GM12878 (cell line): ENCODE data around the gene MEF2D. TPM values are rescaled to one million over a fixed set of nuclear protein-coding genes. Genes with fewer than 3 reads are reported as not detected.

Experiments used
- ATAC-seq: fragments of 200-7000 bp; cut with Tn5 transposase; 3 replicates; pipeline ENCODE4 v1.9.1; 2020; ENCODE audit warnings: mild to moderate bottlenecking, moderate library complexity
- BruUV-seq: library from RNA; stranded (reverse); fragments of 400-500 nt; replicated peaks from 2 replicates; lab custom pipeline; 2021; lab: Mats Ljungman, UMichigan
- CTCF ChIA-PET: fragments of 300-600 bp; sonication (Branson Sonifier 250); formaldehyde crosslinking; extraction: SDS; loops from one replicate; lab custom pipeline; 2021; ENCODE audit warnings: inconsistent platforms; lab: Yijun Ruan, JAX
- POLR2A ChIA-PET: fragments of 350-600 bp; formaldehyde crosslinking; extraction: SDS; loops from one replicate; lab custom pipeline; 2021; ENCODE audit warnings: inconsistent platforms; lab: Charles Lee
- RAD21 ChIA-PET: fragments of 300-600 bp; sonication (Branson Sonifier 250); formaldehyde crosslinking; loops from one replicate; lab custom pipeline; 2023; ENCODE audit warnings: antibody characterized with exemption; ENCODE audit not compliant: unreplicated experiment; lab: Charles Lee
- SMC1A ChIA-PET: fragments of 300-600 bp; sonication (Branson Sonifier 250); formaldehyde crosslinking; loops from one replicate; lab custom pipeline; 2023; ENCODE audit not compliant: unreplicated experiment, uncharacterized antibody; lab: Charles Lee
- DNase-seq: peaks from one replicate; pipeline ENCODE4 v3.0.0-alpha.2; 2011; ENCODE audit warnings: low read depth, low spot score
- FAIRE-seq: peaks from 3 replicates; lab custom pipeline; 2011; peaks lifted over from hg19 to GRCh38; lab: Jason Lieb, UNC
- H2AFZ ChIP-seq: 2 replicates; pipeline ENCODE4 v1.6.0; 2011; ENCODE audit warnings: low read depth, low read length, control low read depth; ENCODE audit not compliant: control insufficient read depth
- H3K27ac ChIP-seq: 2 replicates; pipeline ENCODE4 v1.5.1; 2011; ENCODE audit warnings: control low read depth; ENCODE audit not compliant: control insufficient read depth, insufficient read depth
- H3K27me3 ChIP-seq, 2 experiments: replicated peaks in 1 of 2; 2 replicates each; pipeline versions ENCODE4 v1.6.0 to v1.6.1; 2011; ENCODE audit warnings: low read length in 1 of 2; ENCODE audit not compliant: control insufficient read depth in 2 of 2, insufficient read depth in 2 of 2
- H3K36me3 ChIP-seq, 2 experiments: 2 replicates each; pipeline ENCODE4 v1.5.1; 2011; ENCODE audit warnings: low read length in 1 of 2; ENCODE audit not compliant: control insufficient read depth in 2 of 2, insufficient read depth in 2 of 2
- H3K4me1 ChIP-seq: 2 replicates; pipeline ENCODE4 v1.6.1; 2011; ENCODE audit warnings: mild to moderate bottlenecking, low read length, moderate library complexity, mixed read lengths; ENCODE audit not compliant: control insufficient read depth, insufficient read depth
- H3K4me2 ChIP-seq: 2 replicates; pipeline ENCODE4 v1.6.0; 2011; ENCODE audit warnings: control low read depth; ENCODE audit not compliant: control insufficient read depth, insufficient read depth
- H3K4me3 ChIP-seq: fragments of 200-600 bp; sonication (generic); 2 replicates; pipeline ENCODE4 v1.5.1; 2016
- H3K79me2 ChIP-seq: 2 replicates; pipeline ENCODE4 v1.6.0; 2011; ENCODE audit warnings: low read length; ENCODE audit not compliant: control insufficient read depth, insufficient read depth
- H3K9ac ChIP-seq: 2 replicates; pipeline ENCODE4 v1.8.0; 2011; ENCODE audit warnings: low read length, control low read depth, mixed read lengths; ENCODE audit not compliant: control insufficient read depth, insufficient read depth
- H3K9me3 ChIP-seq: replicated peaks from 3 replicates; pipeline ENCODE4 v1.5.1; 2011; ENCODE audit warnings: mild to moderate bottlenecking, low read length; ENCODE audit not compliant: control insufficient read depth, insufficient read depth
- H4K20me1 ChIP-seq: 2 replicates; pipeline ENCODE4 v1.6.0; 2011; ENCODE audit not compliant: control insufficient read depth, insufficient read depth
- BCLAF1 ChIP-seq: fragments of 450-650 bp; IDR thresholded peaks from 2 replicates; pipeline ENCODE4 v1.6.1; 2017; ENCODE audit warnings: antibody characterized with exemption, mild to moderate bottlenecking, moderate library complexity
- CHD1 ChIP-seq: IDR thresholded peaks from 2 replicates; pipeline ENCODE4 v1.6.1; 2012; ENCODE audit warnings: low read depth, low read length, improper control_type of control experiment
- IRF3 ChIP-seq: fragments of 450-650 bp; IDR thresholded peaks from 2 replicates; pipeline ENCODE4 v1.6.1; 2014; ENCODE audit warnings: mild to moderate bottlenecking
- MEF2A ChIP-seq: IDR thresholded peaks from 2 replicates; pipeline ENCODE4 v1.6.1; 2011; ENCODE audit warnings: low read depth, mild to moderate bottlenecking, low read length, moderate library complexity; ENCODE audit not compliant: insufficient read depth
- MLLT1 ChIP-seq: fragments of 450-650 bp; IDR thresholded peaks from 2 replicates; pipeline ENCODE4 v1.6.1; 2016; ENCODE audit warnings: mild to moderate bottlenecking
- NFXL1 ChIP-seq: fragments of 450-650 bp; IDR thresholded peaks from 2 replicates; pipeline ENCODE4 v1.6.1; 2017; ENCODE audit warnings: antibody characterized with exemption, mild to moderate bottlenecking, borderline replicate concordance
- NR2C1 ChIP-seq: fragments of 450-650 bp; IDR thresholded peaks from 2 replicates; pipeline ENCODE4 v1.6.1; 2017; ENCODE audit warnings: antibody characterized with exemption, mild to moderate bottlenecking, moderate library complexity
- PAX5 ChIP-seq: IDR thresholded peaks from 2 replicates; pipeline ENCODE4 v1.6.1; 2011; ENCODE audit warnings: low read depth, low read length, borderline replicate concordance
- PBX3 ChIP-seq: IDR thresholded peaks from 2 replicates; pipeline ENCODE4 v1.6.1; 2011; ENCODE audit warnings: mild to moderate bottlenecking, low read depth, low read length, moderate library complexity; ENCODE audit not compliant: insufficient replicate concordance
- RAD21 ChIP-seq: IDR thresholded peaks from 2 replicates; pipeline ENCODE4 v1.6.1; 2011; ENCODE audit warnings: mild to moderate bottlenecking, low read depth, low read length, moderate library complexity; ENCODE audit not compliant: insufficient read depth
- RBBP5 ChIP-seq: fragments of 200-600 bp; sonication (generic); conservative IDR thresholded peaks from 2 replicates; pipeline ENCODE4 v1.6.1; 2016
- RELA ChIP-seq: fragments of 450-650 bp; IDR thresholded peaks from 2 replicates; pipeline ENCODE4 v1.8.0; 2014; ENCODE audit warnings: borderline replicate concordance; ENCODE audit not compliant: partially characterized antibody
- USF1 ChIP-seq: IDR thresholded peaks from 2 replicates; pipeline ENCODE4 v1.6.1; 2011; ENCODE audit warnings: borderline replicate concordance, low read depth, mild to moderate bottlenecking, moderate library complexity, mixed read lengths, low read length; ENCODE audit not compliant: insufficient read depth; ENCODE audit errors: extremely low read length
- YBX1 ChIP-seq: fragments of 450-650 bp; IDR thresholded peaks from 2 replicates; pipeline ENCODE4 v1.6.1; 2016; ENCODE audit warnings: antibody characterized with exemption
- ZNF217 ChIP-seq: fragments of 450-650 bp; IDR thresholded peaks from 2 replicates; pipeline ENCODE4 v1.6.1; 2017; ENCODE audit warnings: antibody characterized with exemption, mild to moderate bottlenecking
- ZSCAN29 ChIP-seq: fragments of 450-650 bp; IDR thresholded peaks from 2 replicates; pipeline ENCODE4 v1.6.1; 2017; ENCODE audit warnings: mild to moderate bottlenecking, moderate library complexity
- ZZZ3 ChIP-seq: IDR thresholded peaks from 2 replicates; pipeline ENCODE4 v1.6.1; 2011; ENCODE audit warnings: low read depth; ENCODE audit not compliant: control insufficient read depth, insufficient read length
- WGBS: methylation state at CpG from one replicate; pipeline ENCODE4 v1.1.6; 2016; ENCODE audit warnings: low lambda C conversion rate; ENCODE audit not compliant: insufficient replicate concordance, insufficient coverage; ENCODE audit errors: missing lambda C conversion rate; 5-methylcytosine and 5-hydroxymethylcytosine counted together
- in situ Hi-C: fragments of 300-500 bp; cut with MboI; formaldehyde crosslinking; loops from 9 replicates; pipeline ENCODE4 v1.14.3; 2018; ENCODE audit warnings: mixed read lengths
- intact Hi-C: fragments of 100-400 bp; cut with micrococcal nuclease; formaldehyde crosslinking; loops from one replicate; pipeline ENCODE4 v1.14.2; 2022; ENCODE audit not compliant: unreplicated experiment
- polyA plus RNA-seq, 11 experiments: library from polyadenylated mRNA; depleted of rRNA in 4 of 11; unstranded in 6 of 11; stranded (reverse) in 5 of 11; fragments of >200 nt; fragmentation: Nextera tagmentation in 4 of 11; fragmentation: Illumina TruSeq in 1 of 11; extraction: Ambion mirVana in 4 of 11; extraction: Trizol in 1 of 11; gene quantifications; 1 replicate in 1 of 11; 2 replicates in 10 of 11; pipeline versions ENCODE4 v1.2.1 to v1.2.3, GENCODE V29; 2011 to 2016; ENCODE audit warnings: inconsistent platforms in 2 of 11, missing spikeins in 2 of 11, low read depth in 1 of 11
- total RNA-seq, 4 experiments: library from RNA; depleted of rRNA in 3 of 4; stranded (reverse); fragments of >200 nt in 3 of 4; fragmentation: Illumina TruSeq in 1 of 4; extraction: Trizol in 1 of 4; gene quantifications; 2 replicates each; pipeline versions ENCODE4 v1.2.1 to v1.2.3, GENCODE V29; 2013 to 2021

Gene MEF2D
- total and polyA plus RNA-seq, 10 of the 15 experiments (the other 5 are each of a cell fraction or from before 2014, with no cell fraction given) = 0.61 to 53.0 (median 15.2) TPM

GRCh38 chr1:156534424-156535060 is 34.0 kb upstream of the MEF2D start:
- H3K4me1 ChIP-seq = no peaks in the 10 kb centered on the region
- no peak overlapping the region for H3K4me3 ChIP-seq
- H3K9ac ChIP-seq = no peak overlapping the region
- H4K20me1 ChIP-seq = no peaks in the 10 kb centered on the region
- DNase-seq = no peak
- intact Hi-C loops = no loop called here
- 92% methylated on average over 12 of the region's 12 CpGs for WGBS
- ChIA-PET POLR2A (no interaction called here), SMC1A (interaction anchor here (1.2 kb wide), 1 partner anchor 10 kb away, joined by 3 read pairs; no protein-coding TSS in a partner anchor), RAD21 (interaction anchor here (1.8 kb wide), 1 partner anchor 9 kb away, joined by 5 read pairs; no protein-coding TSS in a partner anchor), CTCF (interaction anchor here (1.1 to 1.2 kb wide), 2 partner anchors 79 to 215 kb away, joined by 3 read pairs; no protein-coding TSS in a partner anchor)
- no peak overlapping the region for H2AFZ ChIP-seq
- FAIRE-seq = no peak
- no TSS peak for BruUV-seq
- no peaks in the 10 kb centered on the region for H3K9me3 ChIP-seq
- H3K27me3 ChIP-seq = no peaks in the 10 kb centered on the region
- in situ Hi-C loops = no loop called here
- no peak overlapping the region for H3K27ac ChIP-seq
- H3K4me2 ChIP-seq = no peak overlapping the region
- no peaks in the 10 kb centered on the region for H3K79me2 ChIP-seq
- no peak for ATAC-seq
- H3K36me3 ChIP-seq = no peaks in the 10 kb centered on the region; a peak in 2 of 4 replicates
- no peak for TF ChIP-seq ZSCAN29
- TF ChIP-seq ZZZ3 = no peak
- no peak for TF ChIP-seq MLLT1
- no peak for TF ChIP-seq MEF2A
- no peak for TF ChIP-seq PAX5
- TF ChIP-seq IRF3 = no peak
- no peak for TF ChIP-seq BCLAF1
- TF ChIP-seq NFXL1 = no peak
- no peak for TF ChIP-seq RAD21
- no peak for TF ChIP-seq NR2C1
- TF ChIP-seq YBX1 = no peak
- no peak for TF ChIP-seq USF1
- no peak for TF ChIP-seq ZNF217
- TF ChIP-seq PBX3 = no peak
- TF ChIP-seq RBBP5 = no peak
- no peak for TF ChIP-seq CHD1
- TF ChIP-seq RELA = no peak
